HG03521 (cell line): Measurements from ENCODE around the gene KRTAP29-1.
"Not testable (repeated sequence)": the region's sequence is repeated elsewhere in the genome, so short reads cannot be mapped to it uniquely, and the experiment has no call there.

Experiments
- ATAC-seq: cut with Tn5 transposase; IDR thresholded peaks from one replicate; pipeline ENCODE4 v1.9.1; 2021; ENCODE audit warnings: mild to moderate bottlenecking, moderate library complexity; ENCODE audit not compliant: unreplicated experiment

KRTAP29-1 gene

GRCh38 chr17:41301204-41301790, 1.4 kb downstream of the KRTAP29-1 start:
- no peak for ATAC-seq

DNA sequence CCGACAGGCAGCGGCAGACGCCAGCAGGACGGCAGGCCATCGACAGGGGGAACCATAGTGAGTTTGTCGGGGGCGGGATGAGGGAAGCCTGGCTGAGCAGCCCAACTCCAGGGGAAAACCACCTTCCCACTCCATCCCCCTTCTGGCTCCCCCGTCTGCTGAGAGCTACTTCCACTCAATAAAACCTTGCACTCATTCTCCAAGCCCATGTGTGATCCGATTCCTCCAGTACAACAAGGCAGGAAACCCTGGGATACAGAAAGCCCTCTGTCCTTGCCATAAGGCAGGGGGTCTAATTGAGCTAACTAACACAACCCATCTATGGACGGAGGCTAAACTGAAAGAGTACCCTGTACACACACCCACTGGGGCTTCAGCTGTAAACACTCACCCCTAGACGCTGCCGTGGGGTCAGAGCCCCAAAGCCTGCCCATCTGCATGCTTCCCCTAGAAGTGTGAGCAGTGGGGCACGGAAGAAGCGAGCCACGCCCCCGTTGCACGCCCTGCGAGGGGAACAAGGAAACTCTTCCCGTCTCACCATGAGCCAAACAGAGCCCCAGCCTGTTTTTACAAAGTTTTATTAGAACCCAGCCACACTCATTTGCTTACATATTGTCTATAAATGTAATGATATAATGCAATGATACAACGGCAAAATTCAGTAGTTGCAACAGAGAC, 4.1 kb downstream of the KRTAP29-1 start:
- no peak for ATAC-seq

DNA sequence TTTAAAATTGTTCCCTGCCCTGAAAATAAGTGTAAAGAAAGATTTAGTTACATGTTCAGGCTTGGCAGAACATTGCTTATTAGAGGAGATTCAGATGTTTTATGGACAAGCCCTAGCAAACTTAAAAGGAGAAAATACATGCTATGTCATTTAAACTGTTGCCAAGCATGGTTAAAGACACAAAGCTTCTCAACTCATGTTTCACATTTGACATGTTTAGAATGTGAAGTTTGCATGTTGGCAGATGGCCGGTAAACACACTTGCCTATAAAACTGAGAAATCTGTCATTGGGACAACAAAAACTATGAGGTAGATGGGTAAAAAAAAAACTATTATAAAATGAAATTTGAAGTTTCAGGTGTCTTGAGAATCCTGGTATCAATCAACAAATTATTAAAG, 5.8 kb downstream of the KRTAP29-1 start:
- no peak for ATAC-seq

GRCh38 chr17:41294016-41294415, 8.6 kb downstream of the KRTAP29-1 start:
- no peak for ATAC-seq

DNA sequence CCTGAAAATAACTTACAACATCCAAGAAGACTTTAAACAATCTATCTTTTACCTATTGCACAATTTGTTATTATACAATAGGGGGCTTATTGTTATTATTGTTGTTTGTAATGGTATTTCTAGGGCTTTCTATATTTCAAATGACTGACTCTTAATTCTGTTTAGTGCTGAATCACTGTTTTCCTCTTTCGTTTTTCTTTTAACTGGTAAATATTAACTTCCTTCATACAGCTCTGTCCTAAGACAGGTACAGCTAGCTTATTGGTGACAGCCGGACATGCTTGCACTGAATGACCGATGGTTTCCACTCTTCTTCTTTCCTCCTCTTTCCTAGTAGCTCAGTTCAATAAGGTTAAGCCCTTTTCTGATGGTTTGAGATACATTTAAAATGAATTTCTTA, 15.6 kb downstream of the KRTAP29-1 start:
- no peak for ATAC-seq

- no peak for ATAC-seq
Measured at GRCh38 chr17:41284546-41284945, 18.1 kb downstream of the KRTAP29-1 start.

DNA sequence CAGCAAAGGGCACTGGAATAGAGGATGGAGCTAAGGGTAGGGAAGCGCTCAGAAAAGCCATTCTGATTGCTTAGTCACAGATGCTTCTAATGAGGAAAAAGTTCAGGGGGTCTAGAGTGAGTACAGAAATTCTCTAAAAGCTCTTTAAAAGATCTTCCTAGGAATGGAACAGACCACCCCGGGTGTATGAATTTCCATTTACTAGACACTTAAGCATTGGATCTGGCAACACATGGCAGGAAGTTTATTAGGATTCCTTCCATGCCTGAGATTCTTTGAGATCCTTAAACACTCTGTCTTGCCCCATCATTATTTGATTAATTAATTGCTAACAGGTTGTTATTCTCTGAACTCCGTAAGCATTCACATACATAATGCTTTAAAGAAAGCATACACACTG, 18.6 kb downstream of the KRTAP29-1 start:
- ATAC-seq, result no peak

GRCh38 chr17:41278176-41278955, 24.3 kb downstream of the KRTAP29-1 start:
- ATAC-seq, result no peak

DNA sequence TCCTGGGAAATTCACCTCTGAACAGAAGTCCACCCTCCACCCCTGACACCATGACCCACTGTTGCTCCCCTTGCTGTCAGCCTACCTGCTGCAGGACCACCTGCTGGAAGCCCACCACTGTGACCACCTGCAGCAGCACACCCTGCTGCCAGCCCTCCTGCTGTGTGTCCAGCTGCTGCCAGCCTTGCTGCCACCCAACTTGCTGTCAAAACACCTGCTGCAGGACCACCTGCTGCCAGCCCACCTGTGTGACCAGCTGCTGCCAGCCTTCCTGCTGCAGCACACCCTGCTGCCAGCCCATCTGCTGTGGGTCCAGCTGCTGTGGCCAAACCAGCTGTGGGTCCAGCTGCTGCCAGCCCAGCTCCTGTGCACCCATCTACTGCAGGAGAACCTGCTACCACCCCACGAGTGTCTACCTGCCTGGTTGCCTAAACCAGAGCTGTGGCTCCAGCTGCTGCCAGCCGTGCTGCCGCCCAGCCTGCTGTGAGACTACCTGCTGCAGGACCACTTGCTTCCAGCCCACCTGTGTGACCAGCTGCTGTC, 26.9 kb downstream of the KRTAP29-1 start, which contains the start of gene KRTAP9-7:
Gene KRTAP9-7, plus strand, starts transcription at position 51 of the 543 bp plus-strand sequence. Its CDS starts 0 bp downstream, at position 51.
- ATAC-seq, result not testable (repeated sequence)

- ATAC-seq, result no peak
Measured at GRCh38 chr17:41271858-41272257, 30.8 kb downstream of the KRTAP29-1 start.

DNA sequence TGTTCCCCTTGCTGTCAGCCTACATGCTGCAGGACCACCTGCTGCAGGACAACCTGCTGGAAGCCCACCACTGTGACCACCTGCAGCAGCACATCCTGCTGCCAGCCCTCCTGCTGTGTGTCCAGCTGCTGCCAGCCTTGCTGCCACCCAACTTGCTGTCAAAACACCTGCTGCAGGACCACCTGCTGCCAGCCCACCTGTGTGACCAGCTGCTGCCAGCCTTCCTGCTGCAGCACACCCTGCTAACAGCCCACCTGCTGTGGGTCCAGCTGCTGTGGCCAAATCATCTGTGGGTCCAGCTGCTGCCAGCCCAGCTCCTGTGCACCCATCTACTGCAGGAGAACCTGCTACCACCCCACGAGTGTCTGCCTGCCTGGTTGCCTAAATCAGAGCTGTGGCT, 31.3 kb downstream of the KRTAP29-1 start:
- not testable (repeated sequence) for ATAC-seq

GRCh38 chr17:41267711-41268110, 34.9 kb downstream of the KRTAP29-1 start:
- no peak for ATAC-seq

DNA sequence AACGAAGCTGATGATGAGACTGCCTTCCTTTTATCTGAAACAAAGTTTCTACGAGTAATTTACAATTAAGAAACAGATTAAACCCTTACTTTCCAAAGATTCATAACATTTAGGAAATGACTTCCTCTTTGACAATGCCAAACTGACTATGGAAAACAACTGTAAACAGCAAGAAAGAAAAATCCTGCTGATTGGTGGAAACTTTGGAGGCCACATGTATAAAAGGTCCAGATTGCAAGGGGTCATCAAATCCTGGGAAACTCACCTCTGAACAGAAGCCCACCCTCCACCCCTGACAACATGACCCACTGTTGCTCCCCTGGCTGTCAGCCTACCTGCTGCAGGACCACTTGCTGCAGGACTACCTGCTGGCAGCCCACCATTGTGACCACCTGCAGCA, 37.6 kb downstream of the KRTAP29-1 start, which contains the start of gene KRTAP9-6:
Gene KRTAP9-6, plus strand, starts transcription at position 301 of the 400 bp plus-strand sequence. Its CDS starts 0 bp downstream, at position 301.
- ATAC-seq, result no peak

GRCh38 chr17:41264599-41264998, 38.1 kb downstream of the KRTAP29-1 start:
- ATAC-seq, result no peak

DNA sequence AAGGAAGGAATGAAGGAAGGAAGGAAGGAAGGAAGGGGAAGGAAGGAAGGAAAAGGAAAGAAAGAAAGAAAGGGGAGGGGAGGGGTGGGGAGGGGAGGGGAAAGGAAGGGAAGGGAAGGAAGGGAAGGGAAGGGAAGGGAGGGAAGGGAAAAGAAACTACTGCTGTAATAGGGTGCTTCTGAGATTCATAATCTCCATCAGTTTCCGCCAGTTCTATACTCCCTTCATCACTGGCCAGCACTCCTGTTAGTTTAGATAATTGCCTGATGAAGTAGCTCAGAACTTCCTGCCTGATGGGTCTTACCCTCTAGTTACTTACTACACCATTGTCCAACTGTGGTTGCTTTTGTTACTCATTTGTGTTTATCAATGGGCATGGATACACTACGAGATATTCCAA, 39.4 kb downstream of the KRTAP29-1 start:
- no peak for ATAC-seq

- ATAC-seq, result no peak
Measured at GRCh38 chr17:41258406-41258805, 44.2 kb downstream of the KRTAP29-1 start.

DNA sequence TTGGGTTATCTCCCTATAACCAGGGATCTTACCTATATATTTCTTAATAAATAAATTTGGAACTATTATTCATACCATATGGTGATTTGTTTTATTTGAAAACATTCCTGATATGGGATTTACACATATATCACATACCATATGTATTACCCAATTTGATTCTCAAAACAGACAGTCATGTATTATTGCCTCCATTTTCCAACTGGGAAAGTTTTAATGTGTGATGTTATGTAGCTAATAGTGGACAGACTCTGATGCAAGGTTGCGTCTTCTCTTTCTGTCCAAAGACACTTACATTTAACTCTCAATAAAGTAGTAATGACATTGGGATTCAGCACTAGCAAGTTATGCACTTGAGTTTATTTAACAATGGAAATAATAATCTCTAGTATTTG, 46.4 kb downstream of the KRTAP29-1 start:
- no peak for ATAC-seq

DNA sequence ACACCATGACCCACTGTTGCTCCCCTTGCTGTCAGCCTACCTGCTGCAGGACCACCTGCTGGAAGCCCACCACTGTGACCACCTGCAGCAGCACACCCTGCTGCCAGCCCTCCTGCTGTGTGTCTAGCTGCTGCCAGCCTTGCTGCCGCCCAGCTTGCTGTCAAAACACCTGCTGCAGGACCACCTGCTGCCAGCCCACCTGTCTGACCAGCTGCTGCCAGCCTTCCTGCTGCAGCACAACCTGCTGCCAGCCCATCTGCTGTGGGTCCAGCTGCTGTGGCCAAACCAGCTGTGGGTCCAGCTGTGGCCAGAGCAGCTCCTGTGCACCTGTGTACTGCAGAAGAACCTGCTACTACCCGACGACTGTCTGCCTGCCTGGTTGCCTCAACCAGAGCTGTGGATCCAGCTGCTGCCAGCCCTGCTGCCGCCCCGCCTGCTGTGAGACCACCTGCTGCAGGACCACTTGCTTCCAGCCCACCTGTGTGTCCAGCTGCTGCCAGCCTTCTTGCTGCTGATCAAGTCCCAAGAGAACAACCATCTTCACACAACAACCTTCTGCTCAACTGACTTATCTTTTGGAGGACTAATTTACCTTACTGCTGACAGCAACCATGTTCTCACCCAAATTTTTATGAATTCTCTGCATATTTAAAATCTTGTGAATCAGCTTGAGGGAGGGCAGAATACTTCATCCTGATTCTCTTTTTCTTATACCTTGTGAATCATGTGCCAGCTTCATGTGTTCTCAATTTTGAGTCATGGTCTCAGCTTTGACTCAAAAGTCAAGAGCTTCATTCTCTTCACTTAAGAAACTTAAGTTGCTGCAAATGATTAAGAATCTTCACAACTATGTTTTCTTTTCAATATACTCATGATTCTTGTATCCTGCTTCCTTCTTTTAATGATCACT, 47.0 kb downstream of the KRTAP29-1 start, which contains the start of gene KRTAP9-9:
Gene KRTAP9-9, plus strand, starts transcription at position 4 of the 910 bp plus-strand sequence.
- not testable (repeated sequence) for ATAC-seq

- ATAC-seq, result no peak
Measured at GRCh38 chr17:41254861-41255260, 47.8 kb downstream of the KRTAP29-1 start.
